H1 (cell line): ENCODE results near the gene HBS1L. TPM values are rescaled to one million over a fixed set of nuclear protein-coding genes. Genes with fewer than 3 reads are reported as not detected.

ENCODE experiments used
- CTCF ChIA-PET: fragments of 300-600 bp; sonication (Branson Sonifier 250); formaldehyde crosslinking; loops from one replicate; lab custom pipeline; 2021; ENCODE audit not compliant: partially characterized antibody; lab: Charles Lee
- POLR2A ChIA-PET: fragments of 300-600 bp; sonication (Branson Sonifier 250); formaldehyde crosslinking; loops from one replicate; lab custom pipeline; 2021; ENCODE audit warnings: inconsistent platforms; ENCODE audit not compliant: partially characterized antibody; lab: Charles Lee
- DNase-seq, 2 experiments: peaks; one replicate each; pipeline versions ENCODE4 v3.0.0 to v3.0.0-alpha.2; 2010 to 2022; ENCODE audit warnings: low spot score in 2 of 2, low read depth in 1 of 2, mixed read lengths in 1 of 2
- FAIRE-seq: peaks from 2 replicates; lab custom pipeline; 2011; peaks lifted over from hg19 to GRCh38; lab: Jason Lieb, UNC
- H2AFZ ChIP-seq: 2 replicates; pipeline ENCODE4 v1.8.1; 2012; ENCODE audit warnings: low read length, inconsistent platforms
- H2AK5ac ChIP-seq: 2 replicates; pipeline ENCODE4 v1.6.1; 2013; ENCODE audit warnings: low read depth, low read length
- H2BK120ac ChIP-seq: replicated peaks from 2 replicates; pipeline ENCODE3; 2013; ENCODE audit warnings: low read depth, low read length, inconsistent platforms
- H2BK12ac ChIP-seq: 2 replicates; pipeline ENCODE4 v1.6.1; 2013; ENCODE audit warnings: low read depth, low read length
- H2BK15ac ChIP-seq: 2 replicates; pipeline ENCODE4 v1.6.1; 2013; ENCODE audit warnings: low read length
- H2BK20ac ChIP-seq: 2 replicates; pipeline ENCODE4 v1.6.1; 2013; ENCODE audit warnings: low read length
- H2BK5ac ChIP-seq: 2 replicates; pipeline ENCODE4 v1.6.1; 2013; ENCODE audit warnings: low read depth, low read length
- H3K14ac ChIP-seq: 2 replicates; pipeline ENCODE4 v1.6.1; 2013; ENCODE audit warnings: inconsistent platforms; ENCODE audit not compliant: insufficient read length
- H3K18ac ChIP-seq: 2 replicates; pipeline ENCODE4 v1.6.1; 2013; ENCODE audit warnings: low read length; ENCODE audit errors: extremely low read depth
- H3K23ac ChIP-seq: 2 replicates; pipeline ENCODE4 v1.6.1; 2013; ENCODE audit warnings: inconsistent platforms; ENCODE audit not compliant: insufficient read length
- H3K23me2 ChIP-seq: 2 replicates; pipeline ENCODE4 v1.6.1; 2013; ENCODE audit warnings: low read depth, low read length
- H3K27ac ChIP-seq: 2 replicates; pipeline ENCODE4 v1.6.1; 2011; ENCODE audit warnings: low read depth, low read length, inconsistent platforms
- H3K27me3 ChIP-seq, 4 experiments: replicated peaks in 1 of 4; 1 replicate in 1 of 4; 2 replicates in 3 of 4; pipeline versions ENCODE4 v1.6.1 to v1.8.1; 2011 to 2013; ENCODE audit warnings: low read length in 3 of 4, mild to moderate bottlenecking in 3 of 4, inconsistent platforms in 2 of 4, mixed read lengths in 2 of 4, moderate library complexity in 1 of 4; ENCODE audit not compliant: control insufficient read depth in 3 of 4, insufficient read depth in 3 of 4; ENCODE audit errors: extremely low read depth in 1 of 4
- H3K36me3 ChIP-seq, 4 experiments: 2 replicates each; pipeline versions ENCODE4 v1.6.1 to v1.8.1; 2011 to 2013; ENCODE audit warnings: mild to moderate bottlenecking in 4 of 4, low read length in 3 of 4, moderate library complexity in 2 of 4, control low read depth in 1 of 4, inconsistent platforms in 1 of 4; ENCODE audit not compliant: insufficient read depth in 4 of 4, control insufficient read depth in 2 of 4
- H3K4ac ChIP-seq: replicated peaks from 2 replicates; pipeline ENCODE3; 2013; ENCODE audit warnings: low read length, low read depth, mixed read lengths, inconsistent platforms; ENCODE audit not compliant: insufficient read length
- H3K4me1 ChIP-seq, 4 experiments: replicated peaks in 1 of 4; 1 replicate in 1 of 4; 2 replicates in 3 of 4; pipeline versions ENCODE4 v1.6.1 to v1.8.1; 2011 to 2013; ENCODE audit warnings: low read length in 3 of 4, inconsistent platforms in 2 of 4, mixed read lengths in 1 of 4; ENCODE audit not compliant: insufficient read depth in 4 of 4, control insufficient read depth in 3 of 4
- H3K4me2 ChIP-seq, 2 experiments: 2 replicates each; pipeline versions ENCODE4 v1.6.1 to v1.8.1; 2011 to 2013; ENCODE audit warnings: low read depth in 2 of 2, low read length in 2 of 2, control low read depth in 1 of 2, inconsistent platforms in 1 of 2, mild to moderate bottlenecking in 1 of 2; ENCODE audit not compliant: insufficient read depth in 1 of 2
- H3K4me3 ChIP-seq, 4 experiments: fragments of 200-600, 300-600 bp in 1 of 4; sonication (generic), shearing (Covaris generic), sonication (Bioruptor Twin) in 1 of 4; 2 replicates each; pipeline versions ENCODE4 v1.5.1 to v1.8.1; 2011 to 2016; ENCODE audit warnings: low read length in 4 of 4, low read depth in 3 of 4, control low read depth in 2 of 4, inconsistent platforms in 2 of 4, mild to moderate bottlenecking in 2 of 4, mixed read lengths in 1 of 4, moderate library complexity in 1 of 4; ENCODE audit not compliant: insufficient read depth in 2 of 4; ENCODE audit errors: extremely low read depth in 1 of 4
- H3K56ac ChIP-seq: replicated peaks from 2 replicates; pipeline ENCODE3; 2013; ENCODE audit warnings: low read depth, mild to moderate bottlenecking, mixed read lengths, low read length, inconsistent platforms; ENCODE audit not compliant: insufficient read length
- H3K79me1 ChIP-seq: 2 replicates; pipeline ENCODE4 v1.6.1; 2013; ENCODE audit warnings: low read depth, low read length, control low read depth
- H3K79me2 ChIP-seq, 2 experiments: 2 replicates each; pipeline versions ENCODE4 v1.6.1 to v1.8.1; 2012 to 2013; ENCODE audit warnings: low read length in 2 of 2, mild to moderate bottlenecking in 2 of 2, inconsistent platforms in 1 of 2; ENCODE audit not compliant: insufficient read depth in 2 of 2, control insufficient read depth in 1 of 2
- H3K9ac ChIP-seq, 4 experiments: replicated peaks in 1 of 4; 1 replicate in 1 of 4; 2 replicates in 3 of 4; pipeline versions ENCODE4 v1.6.1 to v1.8.1; 2011 to 2013; ENCODE audit warnings: low read depth in 3 of 4, low read length in 3 of 4, control low read depth in 2 of 4, mild to moderate bottlenecking in 2 of 4, moderate library complexity in 2 of 4, inconsistent platforms in 1 of 4; ENCODE audit errors: extremely low read depth in 1 of 4
- H3K9me3 ChIP-seq, 2 experiments: 2 replicates each; pipeline versions ENCODE4 v1.6.1 to v1.8.1; 2012 to 2013; ENCODE audit warnings: mild to moderate bottlenecking in 2 of 2, moderate library complexity in 2 of 2, control low read depth in 1 of 2, inconsistent platforms in 1 of 2, low read depth in 1 of 2, low read length in 1 of 2, mixed read lengths in 1 of 2; ENCODE audit not compliant: insufficient read depth in 2 of 2
- H4K20me1 ChIP-seq, 2 experiments: replicated peaks in 1 of 2; 2 replicates each; pipeline versions ENCODE3 to v1.8.1; 2011 to 2013; ENCODE audit warnings: inconsistent platforms in 2 of 2, low read length in 2 of 2, mild to moderate bottlenecking in 1 of 2; ENCODE audit not compliant: insufficient read depth in 2 of 2, control insufficient read depth in 1 of 2
- H4K5ac ChIP-seq: 2 replicates; pipeline ENCODE4 v1.6.1; 2013; ENCODE audit warnings: low read length, low read depth, mixed read lengths, inconsistent platforms; ENCODE audit not compliant: insufficient read length
- H4K8ac ChIP-seq: 2 replicates; pipeline ENCODE4 v1.8.0; 2013; ENCODE audit warnings: mild to moderate bottlenecking, moderate library complexity, low read length, inconsistent platforms; ENCODE audit not compliant: insufficient read depth; ENCODE audit errors: extremely low read depth
- H4K91ac ChIP-seq: replicated peaks from 2 replicates; pipeline ENCODE3; 2013; ENCODE audit warnings: low read length, mixed read lengths, inconsistent platforms; ENCODE audit not compliant: insufficient read length
- HDAC2 ChIP-seq, 2 experiments: fragments of 300-600 bp in 1 of 2; sonication (generic) in 1 of 2; IDR thresholded peaks; 2 replicates each; pipeline ENCODE4 v1.6.1; 2011 to 2012; ENCODE audit warnings: low read depth in 2 of 2, low read length in 2 of 2, mild to moderate bottlenecking in 2 of 2, moderate library complexity in 2 of 2, borderline replicate concordance in 1 of 2, inconsistent platforms in 1 of 2
- JUND ChIP-seq: IDR thresholded peaks from 2 replicates; pipeline ENCODE4 v1.6.1; 2011; ENCODE audit warnings: mild to moderate bottlenecking, improper control_type of control experiment, low read length
- PHF8 ChIP-seq: fragments of 200-600 bp; sonication (generic); conservative IDR thresholded peaks from 2 replicates; pipeline ENCODE4 v1.7.1; 2012; ENCODE audit warnings: low read depth, mild to moderate bottlenecking, inconsistent platforms, low read length, moderate library complexity
- SP2 ChIP-seq: IDR thresholded peaks from 2 replicates; pipeline ENCODE4 v1.6.1; 2012; ENCODE audit warnings: mild to moderate bottlenecking, low read length, inconsistent platforms
- TAF7 ChIP-seq: optimal IDR thresholded peaks from 2 replicates; pipeline ENCODE3; 2011; ENCODE audit warnings: low read depth, mild to moderate bottlenecking, inconsistent platforms, low read length, moderate library complexity, borderline replicate concordance
- WGBS, 2 experiments: shearing (Covaris generic) in 1 of 2; methylation state at CpG; one replicate each; pipeline versions ENCODE4 v1.1.6 to v1.1.7; 2013 to 2015; ENCODE audit warnings: low lambda C conversion rate in 2 of 2, mixed read lengths in 2 of 2, inconsistent platforms in 1 of 2, low coverage in 1 of 2, missing lambda C conversion rate in 1 of 2; ENCODE audit not compliant: insufficient replicate concordance in 2 of 2, insufficient coverage in 1 of 2, insufficient read length in 1 of 2; ENCODE audit errors: extremely low coverage in 1 of 2, missing lambda C conversion rate in 1 of 2; 5-methylcytosine and 5-hydroxymethylcytosine counted together
- polyA plus RNA-seq, 7 experiments: library from polyadenylated mRNA; depleted of rRNA in 3 of 7; stranded (reverse) in 5 of 7; unstranded in 2 of 7; fragments of >200 nt in 5 of 7; fragments of 200-250 nt in 2 of 7; gene quantifications; 1 replicate in 5 of 7; 2 replicates in 1 of 7; 4 replicates in 1 of 7; pipeline versions ENCODE4 v1.2.1 to v1.2.3, GENCODE V29; 2011 to 2013; ENCODE audit warnings: missing spikeins in 2 of 7, mixed read lengths in 2 of 7
- total RNA-seq: library from RNA; stranded (reverse); fragmentation: NEBNext Ultra II Directional; extraction: Animal tissue kit (Norgen Biotek cat#: 25700); gene quantifications from 2 replicates; pipeline ENCODE4 v1.2.1, GENCODE V29; 2021
- TF ChIP-seq, protein P1 (sequence below): IDR thresholded peaks from 2 replicates; pipeline ENCODE4 v1.6.1; 2011; ENCODE audit warnings: low read depth, mild to moderate bottlenecking, low read length; ENCODE audit not compliant: insufficient read depth

HBS1L gene
- total and polyA plus RNA-seq, 2 of the 8 experiments (the other 6 are each of a cell fraction or from before 2014, with no cell fraction given): 28.1 to 97.1 TPM

DNA sequence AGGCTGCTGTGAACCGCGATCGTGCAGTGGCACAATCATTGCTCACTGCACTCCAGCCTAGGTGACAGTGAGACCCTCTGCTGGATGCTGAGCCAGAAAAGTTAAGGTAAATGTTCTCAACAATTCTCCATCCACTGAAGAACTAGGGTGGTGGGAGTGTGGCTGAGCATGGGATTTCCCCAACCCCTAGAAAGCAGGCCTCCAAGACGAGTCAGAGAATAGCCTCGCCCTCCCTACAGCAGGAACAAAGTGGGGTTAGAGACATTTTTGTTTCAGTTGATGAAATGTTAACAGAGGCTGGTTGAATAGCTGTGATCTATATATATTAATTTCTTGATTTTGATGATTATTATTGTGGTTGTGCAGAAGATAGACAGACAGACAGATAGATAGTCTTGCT lies 98.6 kb downstream of the HBS1L start:
- H3K18ac ChIP-seq: no peak overlapping the region
- no peaks in the 10 kb centered on the region for H3K27me3 ChIP-seq
- no peak overlapping the region for H3K4me3 ChIP-seq
- no peak overlapping the region for H3K56ac ChIP-seq
- no peak overlapping the region for H2AK5ac ChIP-seq
- H2AFZ ChIP-seq: no peak overlapping the region
- no peak overlapping the region for H4K5ac ChIP-seq
- POLR2A ChIA-PET: no interaction called here
- H3K23ac ChIP-seq: no peak overlapping the region
- CTCF ChIA-PET: interaction anchor here (0.6 to 1.6 kb wide), 3 partner anchors 12 to 378 kb away, joined by 3 to 6 read pairs (median 3); no protein-coding TSS in a partner anchor
- FAIRE-seq: no peak
- H2BK12ac ChIP-seq: no peak overlapping the region
- no peak overlapping the region for H3K27ac ChIP-seq
- H3K79me2 ChIP-seq: no peaks in the 10 kb centered on the region
- 95% methylated on average over 5 of the region's 5 CpGs; no CpG with 5 or more reads in 1 of the 2 experiments for WGBS, 2 experiments
- no peak overlapping the region for H3K14ac ChIP-seq
- no peak overlapping the region for H3K4me2 ChIP-seq
- TF ChIP-seq JUND: no peak
- no peak for TF ChIP-seq HDAC2 (IDR thresholded peaks at IDR 0.05; ENCODE audit: borderline replicate concordance in 1 of 2, low read depth in 2 of 2, low read length in 2 of 2)
- TF ChIP-seq PHF8: no peak
- TF ChIP-seq, protein P1, sequence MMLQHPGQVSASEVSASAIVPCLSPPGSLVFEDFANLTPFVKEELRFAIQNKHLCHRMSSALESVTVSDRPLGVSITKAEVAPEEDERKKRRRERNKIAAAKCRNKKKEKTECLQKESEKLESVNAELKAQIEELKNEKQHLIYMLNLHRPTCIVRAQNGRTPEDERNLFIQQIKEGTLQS: no peak
- no peak for TF ChIP-seq SP2
- no peak for TF ChIP-seq TAF7
- H3K23me2 ChIP-seq: no peaks in the 10 kb centered on the region
- H2BK15ac ChIP-seq: no peak overlapping the region
- H3K4ac ChIP-seq: no peak overlapping the region
- no peak for DNase-seq
- no peaks in the 10 kb centered on the region for H4K20me1 ChIP-seq
- no peaks in the 10 kb centered on the region for H3K79me1 ChIP-seq
- H3K4me1 ChIP-seq: no peaks in the 10 kb centered on the region
- 0 out of 4 replicates have a peak, but pooled peaks cover 0 to 2% of the 10 kb centered on the region in 2 experiments for H3K9me3 ChIP-seq
- no peak overlapping the region for H3K9ac ChIP-seq
- H2BK120ac ChIP-seq: no peak overlapping the region
- no peak overlapping the region for H2BK5ac ChIP-seq
- no peak overlapping the region for H4K8ac ChIP-seq
- H3K36me3 ChIP-seq: 0 out of 8 replicates have a peak, but pooled peaks cover 0 to 4% (median 0%) of the 10 kb centered on the region in 4 experiments
- H4K91ac ChIP-seq: no peak overlapping the region
- no peak overlapping the region for H2BK20ac ChIP-seq
